Astrocyte of the cerebellum (primary cell): ENCODE measurements around the gene RTKN.
"Not testable (repeated sequence)": the region's sequence is repeated elsewhere in the genome, so short reads cannot be mapped to it uniquely, and the experiment has no call there.

ENCODE experiments used
- DNase-seq: peaks from one replicate; pipeline ENCODE4 v3.0.0-alpha.2; 2011; ENCODE audit warnings: low read depth
- H3K4me3 ChIP-seq: 2 replicates; pipeline ENCODE4 v1.5.1; 2011; ENCODE audit warnings: mild to moderate bottlenecking, low read depth, low read length, moderate library complexity
- in situ Hi-C: cut with HindIII; loops from 2 replicates; pipeline ENCODE4 v1.10.0; 2017; ENCODE audit warnings: low sequenced_read_pairs
- TF ChIP-seq, protein P1 (sequence below): IDR thresholded peaks from 2 replicates; pipeline ENCODE4 v1.5.1; 2012; ENCODE audit warnings: low read length, low read depth, moderate library complexity, mild to moderate bottlenecking; ENCODE audit errors: missing control alignments

The RTKN gene

GRCh38 chr2:74448771-74449170 lies 7.0 kb upstream of the RTKN start:
- TF ChIP-seq, protein P1, sequence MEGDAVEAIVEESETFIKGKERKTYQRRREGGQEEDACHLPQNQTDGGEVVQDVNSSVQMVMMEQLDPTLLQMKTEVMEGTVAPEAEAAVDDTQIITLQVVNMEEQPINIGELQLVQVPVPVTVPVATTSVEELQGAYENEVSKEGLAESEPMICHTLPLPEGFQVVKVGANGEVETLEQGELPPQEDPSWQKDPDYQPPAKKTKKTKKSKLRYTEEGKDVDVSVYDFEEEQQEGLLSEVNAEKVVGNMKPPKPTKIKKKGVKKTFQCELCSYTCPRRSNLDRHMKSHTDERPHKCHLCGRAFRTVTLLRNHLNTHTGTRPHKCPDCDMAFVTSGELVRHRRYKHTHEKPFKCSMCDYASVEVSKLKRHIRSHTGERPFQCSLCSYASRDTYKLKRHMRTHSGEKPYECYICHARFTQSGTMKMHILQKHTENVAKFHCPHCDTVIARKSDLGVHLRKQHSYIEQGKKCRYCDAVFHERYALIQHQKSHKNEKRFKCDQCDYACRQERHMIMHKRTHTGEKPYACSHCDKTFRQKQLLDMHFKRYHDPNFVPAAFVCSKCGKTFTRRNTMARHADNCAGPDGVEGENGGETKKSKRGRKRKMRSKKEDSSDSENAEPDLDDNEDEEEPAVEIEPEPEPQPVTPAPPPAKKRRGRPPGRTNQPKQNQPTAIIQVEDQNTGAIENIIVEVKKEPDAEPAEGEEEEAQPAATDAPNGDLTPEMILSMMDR, result no peak
- no peak for DNase-seq
- no peak overlapping the region for H3K4me3 ChIP-seq
- in situ Hi-C loops, result no loop called here

GRCh38 chr2:74447230-74447999 lies 5.7 kb upstream of the RTKN start:
- no peak overlapping the region for H3K4me3 ChIP-seq
- in situ Hi-C loops, result no loop called here
- TF ChIP-seq, protein P1, result no peak
- no peak for DNase-seq

DNA sequence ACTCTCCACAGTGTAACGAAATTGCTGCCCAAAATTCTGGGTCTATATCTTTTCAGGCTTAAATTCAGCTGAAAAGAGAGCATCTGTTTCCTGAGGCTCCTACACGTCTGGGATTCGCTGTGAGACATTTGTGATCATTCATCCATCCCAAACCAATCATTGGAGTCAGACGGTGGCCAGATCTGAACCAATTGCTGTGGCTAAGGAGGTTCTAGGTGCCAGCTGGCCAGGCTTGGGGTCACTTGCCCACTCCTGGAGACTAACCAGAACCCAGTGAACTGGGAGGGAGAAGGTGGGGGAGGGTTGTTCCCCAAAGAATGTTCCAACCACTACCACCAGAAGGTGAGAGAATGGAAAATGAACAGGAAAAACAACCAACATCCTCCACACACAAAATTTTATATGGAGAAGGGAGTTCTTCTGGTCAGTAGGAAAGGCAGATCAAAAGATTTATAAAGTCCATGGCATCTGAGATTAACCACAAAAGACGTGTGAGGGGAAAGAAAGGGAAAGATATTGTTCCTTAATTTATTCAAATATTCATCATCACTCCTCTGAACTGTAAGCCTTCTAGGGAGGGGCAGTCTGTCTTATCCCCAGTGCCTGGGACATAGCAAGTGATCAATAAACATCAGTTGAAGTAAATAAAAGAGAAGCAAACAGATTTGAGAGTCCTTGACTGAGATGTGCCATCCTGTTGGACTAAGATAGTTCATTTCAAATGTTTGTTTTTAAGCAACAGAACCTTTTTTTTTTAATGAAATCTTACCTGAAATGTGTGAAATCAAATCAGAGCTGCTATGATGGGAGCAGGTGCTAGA lies 3.0 kb upstream of the RTKN start:
- no peak overlapping the region for H3K4me3 ChIP-seq
- no peak for DNase-seq
- TF ChIP-seq, protein P1, result no peak
- in situ Hi-C loops, result no loop called here

GRCh38 chr2:74442483-74443297 lies 953 bp upstream of the RTKN start:
- H3K4me3 ChIP-seq, DNase-seq, in situ Hi-C loops: not testable (repeated sequence)

DNA sequence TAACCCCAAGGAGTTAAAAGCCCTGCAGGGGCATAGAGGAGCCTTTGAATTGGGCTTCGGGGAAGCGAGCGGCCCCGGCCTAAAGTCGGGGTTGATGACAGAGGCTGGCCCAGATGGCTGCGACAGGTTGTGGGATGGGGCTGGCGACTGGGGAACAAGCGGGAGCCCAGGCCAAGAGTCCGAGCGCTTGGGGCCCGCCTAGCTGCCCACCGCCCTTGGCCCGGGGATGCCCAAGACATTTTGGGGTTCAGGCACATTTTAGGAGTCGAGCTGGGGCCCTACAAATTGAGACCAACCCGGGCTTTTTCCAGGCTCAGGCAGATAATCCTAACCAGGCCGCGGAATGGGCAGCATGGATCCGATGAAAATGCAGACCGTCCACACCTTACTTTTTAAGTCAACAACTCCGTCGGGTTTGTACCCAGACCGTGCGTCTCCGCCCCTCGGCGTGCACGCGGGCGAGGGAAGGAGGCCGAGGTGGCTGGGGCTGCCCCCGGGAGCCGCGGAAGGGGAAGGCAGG lies 507 bp downstream of the RTKN start:
- H3K4me3 ChIP-seq, result peak overlapping the region; percentile 2
- DNase-seq, result no peak
- in situ Hi-C loops, result no loop called here
- TF ChIP-seq, protein P1, result no peak

- in situ Hi-C loops, result no loop called here
- DNase-seq, result no peak
These were observed 1.2 kb downstream of the RTKN start for GRCh38 chr2:74440378-74441169.

More at GRCh38 chr2:74440378-74441169, 1.2 kb downstream of the RTKN start:
- H3K4me3 ChIP-seq, result peak overlapping the region; percentile 54
- TF ChIP-seq, protein P1, result peak; percentile 9
